Stimulated activated CD4-positive, alpha-beta T cell treated with anti-CD3 and anti-CD28 coated beads, Interleukin-12 subunit alpha, Interleukin-12 subunit beta, amount 100 ng/mL, for 24 hours (primary cell): Measurements from ENCODE around the gene FILIP1.
A peak's percentile ranks its signal among the peaks of the same experiment; 100 is the strongest.

Source experiments
- DNase-seq, 2 experiments: peaks; one replicate each; pipeline ENCODE4 v3.0.0-alpha.2; 2020; ENCODE audit warnings: low read depth in 2 of 2

Gene FILIP1

DNA sequence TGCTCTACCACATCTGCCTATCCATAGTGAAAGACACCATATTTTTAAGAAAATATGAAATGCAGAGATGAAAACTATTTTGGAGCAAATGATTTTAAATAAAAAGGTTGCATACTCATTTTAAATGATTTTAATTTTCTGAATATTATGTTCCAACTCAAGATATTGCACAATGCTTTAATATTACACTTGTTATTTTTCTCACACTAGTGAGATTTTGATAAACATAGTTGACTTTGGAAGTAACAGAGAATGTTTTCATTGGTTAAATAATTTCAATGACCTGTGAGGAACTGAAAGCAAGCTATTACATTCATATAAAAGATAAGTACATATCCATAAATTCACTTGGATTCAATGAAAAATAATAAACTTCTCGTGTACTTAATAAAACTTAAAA is 201.9 kb downstream of the FILIP1 start:
- no peak for DNase-seq

DNA sequence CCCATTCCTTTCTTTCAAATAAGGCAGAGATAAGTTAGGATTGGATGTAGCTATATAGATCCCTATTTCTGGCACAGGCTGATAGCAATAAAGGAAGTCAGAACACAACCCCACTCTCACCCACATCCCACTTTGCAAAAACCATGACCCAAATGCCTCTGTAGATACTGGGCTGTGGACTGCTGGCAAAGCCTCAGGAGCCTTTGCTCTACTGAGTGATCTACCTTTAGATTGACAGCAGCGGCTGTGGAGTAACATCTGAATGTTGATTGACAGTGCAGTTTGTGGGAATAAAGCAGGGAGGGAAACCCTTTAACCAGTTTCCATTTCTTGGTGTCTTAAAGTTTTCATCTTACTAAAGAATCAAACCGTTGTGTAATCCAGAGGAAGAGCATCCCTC is 202.3 kb downstream of the FILIP1 start:
- no peak for DNase-seq

DNA sequence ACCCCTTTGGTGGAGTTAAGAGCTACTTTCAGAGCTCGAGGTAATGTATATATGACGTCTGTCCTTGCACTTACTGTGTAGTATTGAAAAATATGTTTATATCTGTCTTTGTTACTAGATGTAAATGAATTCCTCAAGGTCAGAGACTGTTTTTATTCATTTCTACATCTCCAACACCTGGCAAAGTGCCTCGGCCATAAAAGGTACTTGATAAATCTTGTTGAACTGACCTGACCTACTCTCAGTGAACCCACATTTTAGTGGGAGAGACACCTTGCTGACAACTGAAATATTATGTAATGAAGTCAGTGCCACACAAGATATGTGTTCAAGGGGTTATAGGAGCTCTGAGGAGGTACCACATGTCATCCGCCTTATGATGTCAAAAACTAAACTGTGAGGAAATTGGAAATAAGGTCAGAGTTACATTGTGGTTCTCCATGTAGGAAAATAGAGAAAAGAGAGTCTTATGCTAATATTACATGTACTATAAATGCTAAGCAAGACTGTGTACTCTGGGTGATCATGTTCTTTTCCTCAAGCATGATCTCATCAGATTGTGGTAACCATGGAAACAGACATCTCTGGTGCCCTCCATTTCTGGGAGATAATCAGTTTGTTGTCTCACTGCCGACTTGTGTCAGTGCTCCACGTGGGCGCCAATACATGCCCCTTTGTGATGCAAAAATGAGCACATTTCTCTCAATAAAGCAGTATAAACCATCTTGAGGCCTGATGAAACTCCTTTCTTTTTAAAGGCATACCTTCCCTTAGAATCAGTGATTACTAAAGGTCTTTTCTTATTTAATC is 203.3 kb downstream of the FILIP1 start:
- no peak for DNase-seq

DNA sequence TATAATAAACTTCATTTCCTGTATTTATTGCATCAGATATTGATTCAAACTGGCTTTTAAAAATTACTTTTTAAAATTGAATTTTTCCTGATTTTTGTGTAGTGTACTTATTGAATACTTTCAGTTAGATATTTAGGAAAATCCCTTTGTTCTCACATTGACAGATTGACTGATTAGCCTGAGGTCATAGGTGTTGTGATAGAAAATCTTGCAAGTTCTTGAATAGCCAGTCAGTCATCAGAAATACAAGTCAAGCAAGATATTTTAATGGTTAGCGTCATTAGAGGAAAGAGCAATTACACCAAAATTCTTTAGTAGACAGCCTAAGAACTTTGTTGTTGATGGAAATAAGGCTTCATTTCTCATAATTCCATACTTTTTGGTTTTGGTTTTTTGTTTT is 205.6 kb downstream of the FILIP1 start:
- no peak for DNase-seq

DNA sequence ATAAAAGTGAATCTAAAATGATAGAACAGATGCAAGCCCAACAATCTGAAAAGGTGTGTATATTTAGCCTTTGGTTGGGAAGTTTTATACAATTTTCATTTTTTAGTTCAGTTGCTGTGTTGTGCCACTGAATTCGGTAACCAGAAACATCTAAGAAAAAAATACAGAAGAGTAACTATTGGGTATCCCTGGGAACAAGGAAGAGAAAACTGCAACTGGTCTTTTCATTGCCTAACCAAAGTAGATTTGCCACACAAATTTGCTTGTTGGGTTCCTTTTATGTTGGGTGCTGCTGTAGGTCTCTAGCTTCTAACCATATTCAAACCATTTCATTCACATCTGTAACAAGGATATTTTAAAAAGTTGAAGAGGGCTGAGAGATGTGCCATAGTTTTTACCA is 206.2 kb downstream of the FILIP1 start:
- DNase-seq: no peak

DNA sequence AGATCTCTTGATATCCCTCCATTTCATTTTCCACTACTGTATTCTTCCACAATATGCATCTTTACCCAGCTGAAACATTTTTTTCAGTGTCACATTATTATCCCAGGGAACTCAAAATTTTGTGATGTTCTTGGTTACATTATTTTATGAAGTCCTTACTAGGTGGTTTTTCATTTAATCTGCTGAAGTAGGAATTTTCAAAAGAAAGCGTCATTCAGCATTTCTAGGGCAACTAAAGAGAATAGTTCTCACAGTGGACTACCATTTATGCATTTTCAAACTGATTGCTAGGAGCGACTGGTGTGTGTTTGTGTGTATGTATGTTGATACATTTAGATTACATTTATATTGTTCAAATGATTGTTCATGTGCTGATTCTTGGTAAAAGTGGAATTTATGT is 206.6 kb downstream of the FILIP1 start:
- no peak for DNase-seq

DNA sequence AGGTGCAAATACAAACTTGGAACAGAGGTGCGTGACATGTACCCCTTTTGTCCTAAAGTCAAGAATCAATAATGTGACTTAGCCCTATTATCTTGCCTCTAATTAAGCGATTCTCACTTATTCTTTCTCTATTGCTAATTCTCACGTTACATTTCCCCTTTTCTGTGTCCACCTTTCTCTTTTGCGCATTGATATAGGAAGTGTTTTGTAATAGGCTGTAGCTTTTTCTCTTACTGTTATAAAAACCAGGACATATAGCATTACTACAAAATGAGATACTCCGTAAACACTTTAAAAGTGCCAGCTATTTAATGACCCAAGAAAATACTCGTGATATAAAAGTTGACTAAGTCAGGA is 208.3 kb downstream of the FILIP1 start:
- no peak for DNase-seq

DNA sequence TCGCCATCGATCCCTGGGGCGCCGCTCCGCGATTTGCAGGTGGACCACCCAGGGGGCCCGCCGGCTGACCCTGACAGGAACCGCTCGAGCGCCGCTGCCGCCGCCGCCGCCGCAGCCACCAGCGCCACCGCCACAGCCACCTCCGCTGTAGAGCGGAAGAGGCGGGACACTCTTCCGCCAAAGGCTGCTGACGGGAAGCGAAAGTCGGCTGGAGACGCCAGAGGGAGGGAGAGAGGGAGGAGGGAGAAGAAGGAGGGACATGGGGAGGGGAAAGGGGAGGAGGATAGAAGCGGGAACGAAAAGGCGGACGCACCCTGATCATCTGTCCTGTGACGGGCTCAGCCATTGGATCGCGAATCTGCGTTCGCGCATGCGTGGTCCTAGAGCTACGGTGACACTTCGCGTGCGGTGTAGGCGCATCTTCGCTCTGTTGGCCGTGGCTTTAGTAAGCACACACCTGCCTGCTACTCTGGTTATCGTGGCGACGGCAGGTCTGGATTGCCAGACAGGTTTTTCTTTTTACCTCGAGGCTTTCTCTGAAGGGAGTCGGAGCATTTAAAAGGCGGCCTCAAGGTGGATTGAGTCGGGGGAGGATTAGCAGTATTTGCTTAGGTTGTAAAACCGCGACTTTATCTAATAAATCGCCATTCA is 208.8 kb downstream of the FILIP1 start, which contains the start of gene TMEM30A:
TMEM30A (minus strand) TSS at position 161 of the 651 bp plus-strand sequence; CDS start at position 7, 154 bp downstream.
- DNase-seq: peak; percentile 92

DNA sequence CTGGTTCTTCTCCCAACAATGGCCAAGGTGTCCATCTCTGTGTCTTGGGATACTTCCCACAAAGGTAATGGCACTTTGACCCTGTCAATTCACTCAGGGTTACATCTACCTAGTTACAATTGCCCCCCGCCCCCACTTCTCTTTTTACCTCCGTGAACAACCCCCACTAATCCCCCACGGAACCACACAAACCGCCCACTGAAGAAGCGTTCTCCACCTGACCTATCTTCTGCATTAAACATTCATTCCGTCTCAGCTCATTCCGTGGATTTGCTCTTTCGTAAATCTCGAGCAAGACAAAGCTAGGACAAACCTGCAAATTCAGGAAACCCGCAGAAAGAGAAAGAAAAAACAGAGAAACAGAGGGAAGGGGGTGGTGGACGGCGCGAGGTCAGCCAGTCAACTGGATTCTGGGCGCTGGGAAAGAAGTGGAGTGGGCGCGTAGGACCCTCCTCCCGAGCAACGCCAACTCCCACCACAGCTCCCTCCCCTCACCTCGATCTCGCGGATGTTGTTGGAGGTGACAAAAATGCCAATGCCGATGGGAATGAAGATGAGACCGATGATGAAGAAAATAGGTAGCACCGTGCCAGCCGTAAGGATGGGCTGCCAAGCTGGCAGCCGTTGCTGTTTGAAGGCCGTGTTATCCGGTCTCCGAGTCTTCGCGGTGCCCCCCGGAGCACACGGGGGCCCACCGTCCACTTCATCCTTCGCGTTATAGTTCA is 209.5 kb downstream of the FILIP1 start:
- peak in 1 of 2 experiments; percentile 2 for DNase-seq

DNA sequence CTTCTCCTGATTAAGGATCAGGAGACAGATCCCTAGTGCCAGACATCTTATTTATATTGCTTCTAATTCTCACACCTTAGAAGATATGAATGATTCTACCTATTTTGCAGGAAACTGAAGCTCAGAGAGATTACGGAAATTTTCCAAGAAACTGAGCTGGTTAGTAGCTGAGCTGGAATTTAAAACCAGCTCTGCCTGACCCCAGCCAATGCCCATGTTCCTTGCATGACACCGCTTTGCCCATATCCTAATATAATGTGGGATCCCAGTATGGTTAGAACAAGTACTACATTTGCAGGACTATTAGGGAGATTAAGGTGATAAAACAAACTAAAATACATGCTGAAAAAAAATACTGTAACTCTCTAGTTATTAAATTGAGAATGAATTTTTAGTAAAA is 210.9 kb downstream of the FILIP1 start:
- no peak for DNase-seq

DNA sequence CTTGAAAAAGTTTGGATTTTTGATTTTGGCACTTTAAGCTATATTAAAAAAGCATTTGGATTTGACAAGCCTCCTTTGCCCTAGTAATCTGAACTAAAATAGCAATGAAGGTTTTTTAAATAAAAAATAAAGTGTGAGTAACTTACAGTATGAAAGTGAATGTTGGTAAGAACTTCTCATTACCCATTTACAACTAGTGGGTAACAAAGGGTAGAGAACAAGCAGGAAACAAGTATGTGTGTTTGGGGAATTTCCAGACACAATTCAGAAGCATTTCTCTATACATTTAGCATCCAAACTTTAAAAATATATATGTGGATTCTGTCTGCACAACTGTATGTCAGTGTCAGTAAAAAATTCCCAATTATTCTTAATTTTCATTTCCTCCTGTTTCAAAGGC is 211.9 kb downstream of the FILIP1 start:
- no peak for DNase-seq

DNA sequence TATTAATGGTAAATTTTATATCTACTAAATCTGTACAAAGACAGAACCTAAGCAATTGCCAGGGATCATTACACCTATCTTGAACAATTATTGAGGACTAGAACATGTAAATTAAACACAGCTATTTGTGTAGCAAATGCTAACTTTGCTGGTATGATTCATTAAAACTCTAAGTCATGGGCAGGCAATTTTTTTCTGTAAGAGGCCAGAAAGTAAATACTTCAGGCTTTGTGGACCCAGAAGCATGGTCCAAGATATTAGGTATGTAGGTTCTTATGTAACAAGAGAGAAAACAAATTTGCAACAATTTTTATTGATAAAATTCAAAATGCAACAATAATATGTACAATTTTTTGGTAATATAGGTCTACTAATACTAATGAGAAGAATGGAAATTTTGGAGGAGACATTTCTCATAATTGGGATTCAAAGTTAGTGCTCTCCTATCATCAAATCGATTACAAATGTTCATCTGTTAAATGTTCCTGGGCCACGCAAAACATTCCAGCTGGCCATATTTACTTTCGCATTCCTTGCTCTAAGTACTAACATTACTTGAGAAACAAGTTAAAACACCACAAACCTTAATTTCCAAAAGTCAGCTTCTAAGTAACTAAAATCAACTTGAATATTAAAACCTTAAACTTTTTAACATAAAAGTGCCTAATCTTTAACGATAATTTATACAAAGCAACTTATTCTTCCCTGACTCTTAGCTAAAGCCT is 213.3 kb downstream of the FILIP1 start:
- no peak for DNase-seq

DNA sequence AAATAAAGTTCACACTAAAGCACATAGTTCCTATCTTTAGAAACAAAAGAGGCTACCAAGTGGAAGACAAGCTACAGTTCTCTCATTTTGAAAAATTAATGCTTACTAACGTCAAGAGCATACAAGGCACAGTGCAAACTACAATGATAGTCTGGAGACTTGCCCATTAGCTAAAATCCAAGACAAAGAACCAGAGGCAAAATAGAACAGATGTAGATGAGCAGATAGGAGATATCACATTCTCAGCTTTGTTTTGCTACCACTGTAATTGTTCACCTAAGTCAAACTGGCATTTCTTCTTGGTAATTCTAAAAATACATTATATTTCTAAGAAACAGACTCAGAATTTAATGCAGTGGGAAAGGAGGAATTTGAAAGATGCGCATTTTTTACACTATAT is 214.2 kb downstream of the FILIP1 start:
- no peak for DNase-seq

DNA sequence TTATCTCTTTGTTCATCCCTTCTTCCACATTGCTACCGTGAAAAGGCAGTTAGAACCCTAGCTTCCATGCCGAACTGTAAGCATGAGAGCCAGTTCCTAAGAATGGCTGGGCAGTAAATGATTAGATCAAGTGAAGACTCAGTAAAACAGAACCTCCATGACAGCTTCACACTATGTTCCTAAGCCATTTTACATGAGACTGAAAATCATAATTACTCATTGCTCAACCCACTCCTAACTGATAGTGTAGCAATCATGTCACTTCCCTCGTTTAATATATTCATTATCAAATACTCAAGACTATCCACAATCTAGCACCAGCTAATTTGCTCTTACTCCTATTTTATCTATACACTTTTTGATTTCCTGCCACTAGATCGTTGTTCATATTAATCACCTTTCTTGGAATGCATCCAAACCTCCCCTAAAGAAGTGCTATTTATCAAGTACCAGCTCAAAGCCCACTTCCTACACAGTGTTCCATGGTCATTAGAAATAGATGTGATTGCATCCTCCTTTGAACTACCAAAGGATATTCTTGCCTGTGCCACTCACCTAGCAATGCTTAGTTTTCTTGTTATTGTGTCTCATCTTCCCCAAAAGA is 215.0 kb downstream of the FILIP1 start:
- no peak for DNase-seq

DNA sequence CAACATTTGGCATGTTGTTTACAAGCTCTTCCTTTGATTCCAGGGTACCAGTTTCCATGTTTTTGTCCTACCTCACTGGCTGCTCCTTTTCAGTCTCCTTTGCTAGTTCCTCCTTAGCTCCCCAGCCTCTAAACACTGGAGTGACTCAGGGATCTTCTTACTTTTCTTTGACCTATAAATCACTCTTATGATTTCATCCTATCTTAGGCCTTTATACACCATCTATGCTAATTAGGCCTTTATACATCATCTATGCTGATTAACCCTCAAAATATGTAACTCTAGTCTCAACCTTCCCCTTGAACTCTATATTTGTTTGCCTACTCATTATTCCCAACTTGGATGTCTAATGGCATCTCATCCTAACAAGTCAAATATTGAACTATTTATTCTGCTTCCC is 218.5 kb downstream of the FILIP1 start:
- DNase-seq: no peak

DNA sequence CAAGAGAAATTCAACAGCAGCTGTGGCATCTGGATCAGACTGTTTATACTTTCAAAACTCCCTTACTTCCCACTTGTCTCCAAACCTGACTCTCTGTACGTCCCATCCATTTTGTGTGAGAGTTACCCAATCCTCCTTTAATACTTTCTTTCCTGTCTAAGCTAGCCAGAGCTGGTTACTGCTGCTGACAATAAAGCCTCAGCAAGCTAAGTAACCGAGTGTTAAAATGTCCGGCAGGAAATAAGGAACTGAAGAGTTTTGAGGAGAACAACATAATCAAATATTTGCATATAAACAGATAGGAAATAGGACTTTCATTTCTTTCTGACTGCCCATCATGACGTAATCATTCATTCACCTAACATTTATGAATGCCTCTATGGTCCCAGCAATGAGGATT is 220.6 kb downstream of the FILIP1 start:
- DNase-seq: no peak

DNA sequence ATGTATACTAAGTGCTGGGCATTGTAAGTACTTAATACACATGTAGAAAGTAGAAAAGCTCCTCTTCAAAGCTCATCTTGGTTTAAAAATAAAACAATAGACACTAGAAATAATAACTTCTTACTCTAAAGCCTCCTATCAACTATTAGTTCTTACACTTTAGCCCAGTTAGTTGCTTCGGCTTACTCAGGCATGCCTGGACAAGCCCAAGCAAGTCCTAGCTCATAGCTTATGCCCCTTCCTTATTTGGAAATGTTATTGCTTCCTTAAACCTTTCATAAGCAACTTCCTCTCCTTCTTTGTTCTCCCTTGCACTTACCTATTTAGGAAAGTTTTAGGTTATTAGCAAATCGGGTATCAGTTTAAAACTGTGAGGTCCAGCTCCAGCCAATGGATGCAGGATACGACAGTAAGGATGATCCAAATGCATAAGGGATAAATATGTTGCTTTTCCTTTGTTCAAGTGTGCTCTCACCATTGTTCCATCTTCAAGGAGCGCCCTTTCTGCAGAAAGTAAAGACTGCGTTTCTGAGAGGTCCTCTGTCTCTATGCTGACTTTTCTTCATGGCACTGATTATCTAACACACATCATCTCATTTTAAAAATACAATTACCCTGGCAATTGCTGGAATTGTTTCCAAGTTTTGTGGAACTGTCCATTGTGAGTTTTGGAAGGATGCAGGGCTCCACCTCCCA is 221.3 kb downstream of the FILIP1 start:
- DNase-seq: no peak

DNA sequence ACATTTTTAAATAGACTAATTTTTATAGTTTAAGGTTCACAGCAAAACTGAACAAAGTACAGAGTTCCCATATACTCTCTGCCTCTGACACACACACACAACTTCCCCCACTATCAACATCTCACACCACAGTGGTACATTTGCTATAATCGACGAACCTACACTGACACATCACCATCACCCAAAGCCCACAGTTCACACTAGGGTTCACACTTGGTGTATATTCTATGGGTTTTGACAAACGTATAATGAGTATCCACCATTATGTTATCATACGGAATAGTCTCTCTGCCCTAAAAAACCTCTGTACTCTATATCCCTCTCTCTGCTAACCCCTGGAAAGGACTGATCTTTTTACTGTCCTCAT is 224.6 kb downstream of the FILIP1 start:
- no peak for DNase-seq

DNA sequence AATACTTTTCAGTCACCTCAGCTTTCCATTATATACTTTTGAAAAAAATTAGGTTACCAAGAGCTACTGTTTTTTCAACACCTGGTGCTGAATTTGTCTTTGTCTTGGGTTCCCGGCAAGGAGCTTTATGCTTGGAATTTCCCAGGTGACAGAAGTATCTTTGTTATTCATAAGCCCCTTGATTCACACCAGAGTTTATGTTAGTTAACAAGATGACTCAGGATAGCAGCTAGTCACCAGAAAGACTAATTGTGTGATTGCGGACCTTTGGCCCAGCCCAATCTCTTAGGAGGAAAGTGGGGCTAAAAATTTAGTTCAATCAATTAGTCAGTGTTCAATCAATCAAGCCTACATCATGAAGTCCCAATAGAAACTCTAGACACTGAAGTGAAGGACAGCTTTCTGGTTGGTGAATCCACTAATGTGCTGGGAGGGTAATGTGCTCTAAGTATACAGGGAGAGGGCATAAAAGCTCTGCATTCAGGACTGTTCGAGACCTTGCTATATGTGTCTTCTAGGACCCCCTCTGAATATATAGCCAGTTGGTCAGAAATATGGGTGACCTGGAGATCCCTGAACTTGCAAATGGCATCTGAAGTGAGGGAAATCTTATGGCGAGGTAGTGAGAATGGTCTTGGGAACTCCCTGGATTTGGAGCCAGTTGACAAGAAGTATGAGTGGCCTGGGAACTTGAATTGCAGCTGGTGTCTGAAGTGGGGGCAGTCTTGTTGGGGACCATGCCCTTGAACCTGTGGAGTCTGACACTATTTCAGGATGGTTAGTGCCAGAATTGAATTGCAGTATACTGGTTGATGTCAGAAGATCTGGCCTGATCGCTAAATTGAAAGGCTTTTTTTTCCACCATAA is 225.2 kb downstream of the FILIP1 start:
- DNase-seq: no peak

DNA sequence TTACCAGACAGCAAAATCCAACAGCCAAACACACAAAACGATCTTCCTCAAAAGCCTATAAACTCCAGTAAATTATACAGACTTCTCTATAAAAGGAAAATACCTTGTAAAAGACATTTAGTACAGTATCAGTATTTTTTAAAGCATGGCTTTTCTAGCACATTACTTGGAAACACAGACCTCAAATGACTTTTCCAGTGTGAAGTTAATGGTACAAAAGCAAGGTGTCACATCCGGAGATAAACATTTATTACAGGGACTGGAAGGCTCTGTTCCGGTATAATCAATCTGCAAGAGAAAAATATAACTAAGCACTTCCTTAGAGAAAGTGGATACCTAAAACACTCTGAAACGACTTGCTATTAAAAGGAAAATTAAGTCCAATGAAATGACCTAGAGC is 226.1 kb downstream of the FILIP1 start:
- no peak for DNase-seq
